Common myeloid progenitor, CD34-positive (primary cell): ENCODE measurements around the gene UBE2QL1.

ENCODE experiments used
- CTCF ChIA-PET: fragments of 350-600 bp; sonication (Branson Sonifier 250); formaldehyde crosslinking; loops from one replicate; lab custom pipeline; 2021; ENCODE audit warnings: antibody characterized with exemption; lab: Charles Lee
- POLR2A ChIA-PET: fragments of 350-600 bp; sonication (Branson Sonifier 250); formaldehyde crosslinking; loops from one replicate; lab custom pipeline; 2021; ENCODE audit warnings: antibody characterized with exemption; lab: Charles Lee
- DNase-seq, 3 donors: peaks; one replicate each; pipeline versions ENCODE4 v3.0.0 to v3.0.0-alpha.2; 2013
- H3K27ac ChIP-seq, 2 experiments: 1 replicate in 1 of 2; 2 replicates in 1 of 2; pipeline ENCODE4 v1.7.0; 2013; ENCODE audit warnings: inconsistent platforms in 2 of 2, low read length in 2 of 2, mild to moderate bottlenecking in 2 of 2, low read depth in 1 of 2, moderate library complexity in 1 of 2; ENCODE audit not compliant: severe bottlenecking in 2 of 2, insufficient read depth in 1 of 2, poor library complexity in 1 of 2
- H3K27me3 ChIP-seq, 5 experiments: replicated peaks in 2 of 5; 1 replicate in 3 of 5; 2 replicates in 2 of 5; pipeline versions ENCODE4 v1.6.1 to v1.7.0; 2013; ENCODE audit warnings: low read length in 4 of 5, mild to moderate bottlenecking in 2 of 5, moderate library complexity in 2 of 5, inconsistent platforms in 1 of 5; ENCODE audit not compliant: insufficient read depth in 5 of 5, control insufficient read depth in 4 of 5
- H3K36me3 ChIP-seq, 4 experiments: 1 replicate in 2 of 4; 2 replicates in 2 of 4; pipeline versions ENCODE4 v1.6.1 to v1.7.0; 2013; ENCODE audit warnings: low read length in 3 of 4, control low read depth in 1 of 4, mild to moderate bottlenecking in 1 of 4; ENCODE audit not compliant: control insufficient read depth in 4 of 4, insufficient read depth in 4 of 4
- H3K4me1 ChIP-seq, 4 experiments: 1 replicate in 3 of 4; 2 replicates in 1 of 4; pipeline versions ENCODE4 v1.6.1 to v1.7.1; 2013; ENCODE audit warnings: low read length in 3 of 4, mild to moderate bottlenecking in 3 of 4, control low read depth in 1 of 4, inconsistent platforms in 1 of 4, moderate library complexity in 1 of 4; ENCODE audit not compliant: control insufficient read depth in 4 of 4, insufficient read depth in 4 of 4; ENCODE audit errors: control extremely low read depth in 1 of 4
- H3K4me3 ChIP-seq, 7 experiments: 1 replicate in 4 of 7; 2 replicates in 3 of 7; pipeline versions ENCODE4 v1.5.1 to v1.7.0; 2013; ENCODE audit warnings: mild to moderate bottlenecking in 7 of 7, low read length in 6 of 7, moderate library complexity in 6 of 7, inconsistent platforms in 2 of 7, low read depth in 2 of 7, control low read depth in 1 of 7; ENCODE audit not compliant: insufficient read depth in 4 of 7, control insufficient read depth in 1 of 7; ENCODE audit errors: extremely low read depth in 1 of 7
- H3K9me3 ChIP-seq, 5 experiments: 1 replicate in 4 of 5; 2 replicates in 1 of 5; pipeline versions ENCODE4 v1.6.1 to v1.7.1; 2013; ENCODE audit warnings: low read length in 4 of 5, mild to moderate bottlenecking in 2 of 5, inconsistent platforms in 1 of 5, low read depth in 1 of 5, moderate library complexity in 1 of 5; ENCODE audit not compliant: control insufficient read depth in 4 of 5, insufficient read depth in 2 of 5; ENCODE audit errors: control extremely low read depth in 1 of 5
- WGBS: methylation state at CpG from one replicate; pipeline ENCODE4 v1.1.5; 2013; ENCODE audit not compliant: insufficient coverage; 5-methylcytosine and 5-hydroxymethylcytosine counted together

Gene UBE2QL1

GRCh38 chr5:6448141-6448491, 543 bp upstream of the UBE2QL1 start:
- peaks cover 0 to 8% (median 7%) of the 10 kb centered on the region in 4 experiments for H3K4me1 ChIP-seq
- 100% methylated on average over 2 of the region's 3 CpGs for WGBS
- no peak overlapping the region for H3K27ac ChIP-seq
- H3K27me3 ChIP-seq: peaks cover 11 to 49% (median 25%) of the 10 kb centered on the region in 5 experiments
- ChIA-PET CTCF (no interaction called here), POLR2A (interaction anchor here (0.7 to 1.3 kb wide), 2 partner anchors 37 to 46 kb away, joined by 4 read pairs; no protein-coding TSS in a partner anchor)
- H3K36me3 ChIP-seq: no peaks in the 10 kb centered on the region
- peaks cover 0 to 3% (median 0%) of the 10 kb centered on the region in 5 experiments for H3K9me3 ChIP-seq
- peak in 2 of 3 donors; percentile 9 to 48 for DNase-seq
- peak overlapping the region in 1 of 7 experiments; percentile 33 for H3K4me3 ChIP-seq

GRCh38 chr5:6449465-6450158, 953 bp downstream of the UBE2QL1 start:
- 15% methylated on average over 12 of the region's 15 CpGs for WGBS

GRCh38 chr5:6450319-6450833, 1.7 kb downstream of the UBE2QL1 start:
- no peak overlapping the region for H3K27ac ChIP-seq
- peak in 1 of 3 donors; percentile 30 for DNase-seq

More at GRCh38 chr5:6449465-6450158, 953 bp downstream of the UBE2QL1 start:
- Histone ChIP-seq H3K4me3 (peak overlapping the region in 3 of 7 experiments; percentile 51 to 76 (median 67)), H3K9me3 (no peaks in the 10 kb centered on the region), H3K36me3 (no peaks in the 10 kb centered on the region), H3K4me1 (peaks cover 0 to 8% (median 7%) of the 10 kb centered on the region in 4 experiments), H3K27ac (no peak overlapping the region), H3K27me3 (peaks cover 14 to 62% (median 28%) of the 10 kb centered on the region in 5 experiments)
- no peak for DNase-seq
- ChIA-PET CTCF (interaction anchor here (0.6 to 1.0 kb wide), 2 partner anchors 12 to 65 kb away, joined by 3 to 4 read pairs; no protein-coding TSS in a partner anchor), POLR2A (no interaction called here)

GRCh38 chr5:6452622-6453504, 4.2 kb downstream of the UBE2QL1 start:
- peaks cover 0 to 8% (median 7%) of the 10 kb centered on the region in 4 experiments for H3K4me1 ChIP-seq
- ChIA-PET CTCF (interaction anchor here (1.1 kb wide), 1 partner anchor 33 kb away, joined by 3 read pairs; no protein-coding TSS in a partner anchor), POLR2A (no interaction called here)
- WGBS: 88% methylated on average over 6 of the region's 10 CpGs
- no peak overlapping the region for H3K4me3 ChIP-seq
- H3K36me3 ChIP-seq: no peaks in the 10 kb centered on the region
- peaks cover 14 to 72% (median 29%) of the 10 kb centered on the region in 5 experiments for H3K27me3 ChIP-seq
- H3K27ac ChIP-seq: no peak overlapping the region
- no peaks in the 10 kb centered on the region for H3K9me3 ChIP-seq
- DNase-seq: no peak

More at GRCh38 chr5:6450319-6450833, 1.7 kb downstream of the UBE2QL1 start:
- H3K27me3 ChIP-seq: peaks cover 14 to 67% (median 28%) of the 10 kb centered on the region in 5 experiments
- no peaks in the 10 kb centered on the region for H3K36me3 ChIP-seq
- H3K4me3 ChIP-seq: no peak overlapping the region
- CTCF ChIA-PET: no interaction called here
- POLR2A ChIA-PET: no interaction called here
- H3K9me3 ChIP-seq: no peaks in the 10 kb centered on the region
- peaks cover 0 to 8% (median 7%) of the 10 kb centered on the region in 4 experiments for H3K4me1 ChIP-seq
- 47% methylated on average over 3 of the region's 9 CpGs for WGBS

- 60% methylated on average over 1 of the region's 2 CpGs for WGBS
- no peak for DNase-seq
- H3K9me3 ChIP-seq: no peaks in the 10 kb centered on the region
- H3K27me3 ChIP-seq: peaks cover 14 to 64% (median 24%) of the 10 kb centered on the region in 5 experiments
- peaks cover 0 to 4% (median 3%) of the 10 kb centered on the region in 4 experiments for H3K4me1 ChIP-seq
- no peak overlapping the region for H3K4me3 ChIP-seq
- no peak overlapping the region for H3K27ac ChIP-seq
- H3K36me3 ChIP-seq: no peaks in the 10 kb centered on the region
- POLR2A ChIA-PET: no interaction called here
- CTCF ChIA-PET: interaction anchor here (1.6 to 1.7 kb wide), 2 partner anchors 11 to 32 kb away, joined by 3 to 6 read pairs; no protein-coding TSS in a partner anchor
Measured at GRCh38 chr5:6453937-6454560, 5.4 kb downstream of the UBE2QL1 start.

- Histone ChIP-seq H3K27ac (no peak overlapping the region), H3K4me1 (no peaks in the 10 kb centered on the region), H3K36me3 (no peaks in the 10 kb centered on the region), H3K9me3 (no peaks in the 10 kb centered on the region), H3K27me3 (peaks cover 14 to 58% (median 23%) of the 10 kb centered on the region in 5 experiments), H3K4me3 (no peak overlapping the region)
- ChIA-PET CTCF (interaction anchor here (1.6 to 1.7 kb wide), 2 partner anchors 10 to 31 kb away, joined by 3 to 6 read pairs; no protein-coding TSS in a partner anchor), POLR2A (no interaction called here)
- DNase-seq: no peak
- WGBS: 94% methylated on average over 11 of the region's 12 CpGs
Measured at GRCh38 chr5:6454628-6455053, 6.0 kb downstream of the UBE2QL1 start.
